Measurements from ENCODE around the gene PLEKHA7.
"Not testable (repeated sequence)": the region's sequence is repeated elsewhere in the genome, so short reads cannot be mapped to it uniquely, and the experiment has no call there.

Gene PLEKHA7

GRCh38 chr11:17036666-17037658, 22.7 kb upstream of the PLEKHA7 start:
- Histone ChIP-seq H3K9me3 (ENCODE audit: severe bottlenecking) (no peaks in the 10 kb centered on the region), H3K27me3 (ENCODE audit: insufficient read depth, poor library complexity, severe bottlenecking) (no peaks in the 10 kb centered on the region), H3K27ac (ENCODE audit: poor library complexity, severe bottlenecking) (no peak overlapping the region), H3K36me3 (ENCODE audit: low read depth) (no peaks in the 10 kb centered on the region), H3K4me1 (ENCODE audit: insufficient read depth, poor library complexity, severe bottlenecking) (no peaks in the 10 kb centered on the region), H3K4me3 (ENCODE audit: severe bottlenecking) (no peak overlapping the region)
- ATAC-seq (ENCODE audit: low read depth) (no peak), DNase-seq (ENCODE audit: low spot score) (no peak)
- no peak for TF ChIP-seq CTCF (IDR thresholded peaks at IDR 0.05; ENCODE audit: poor library complexity, severe bottlenecking)

DNA sequence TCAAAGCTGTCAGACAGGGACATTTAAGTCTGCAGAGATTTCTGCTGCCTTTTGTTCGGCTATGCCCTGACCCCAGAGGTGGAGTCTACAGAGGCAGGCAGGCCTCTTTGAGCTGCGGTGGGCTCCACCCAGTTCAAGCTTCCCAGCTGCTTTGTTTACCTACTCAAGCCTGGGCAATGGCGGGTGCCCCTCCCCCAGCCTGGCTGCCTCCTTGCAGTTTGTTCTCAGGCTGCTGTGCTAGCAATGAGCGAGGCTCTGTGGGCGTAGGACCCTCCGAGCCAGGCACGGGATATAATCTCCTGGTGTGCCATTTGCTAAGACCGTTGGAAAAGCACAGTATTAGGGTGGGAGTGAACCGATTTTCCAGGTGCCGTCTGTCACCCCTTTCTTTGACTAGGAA, 19.8 kb upstream of the PLEKHA7 start:
- not testable (repeated sequence) for H3K27me3 ChIP-seq (ENCODE audit: insufficient read depth, poor library complexity, severe bottlenecking); H3K9me3 ChIP-seq (ENCODE audit: severe bottlenecking); H3K4me3 ChIP-seq (ENCODE audit: severe bottlenecking); H3K4me1 ChIP-seq (ENCODE audit: insufficient read depth, poor library complexity, severe bottlenecking); H3K36me3 ChIP-seq (ENCODE audit: low read depth); DNase-seq (ENCODE audit: low spot score); H3K27ac ChIP-seq (ENCODE audit: poor library complexity, severe bottlenecking); ATAC-seq (ENCODE audit: low read depth)

DNA sequence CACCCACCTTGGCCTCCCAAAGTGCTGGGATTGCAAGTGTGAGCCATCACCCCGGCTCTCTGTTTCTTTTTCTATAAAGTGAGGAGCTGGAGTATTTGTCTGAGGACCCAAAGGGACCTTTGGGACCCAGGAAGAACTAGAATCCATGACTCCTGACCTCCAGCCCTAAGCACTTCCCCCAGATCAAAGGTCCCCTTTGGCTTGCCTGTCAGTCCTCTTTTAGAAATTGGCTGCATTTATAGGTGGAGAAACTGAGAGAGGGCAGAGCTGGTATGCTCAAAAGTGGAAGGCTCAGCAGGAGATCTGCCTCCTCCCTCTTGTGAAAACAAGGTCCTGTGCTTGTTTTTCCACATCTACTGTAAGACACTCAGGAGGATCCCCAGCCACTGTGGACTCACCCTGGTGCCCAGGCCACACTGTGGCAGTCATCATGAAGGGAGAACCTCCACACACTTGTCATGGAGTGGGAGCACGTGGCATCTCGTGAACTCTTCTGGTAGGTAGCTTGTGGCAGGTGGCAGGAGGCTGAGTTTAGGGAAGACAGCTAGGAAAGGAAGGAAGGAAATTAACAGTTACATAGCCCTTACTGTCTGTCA, 12.4 kb upstream of the PLEKHA7 start:
- no peak for DNase-seq (ENCODE audit: low spot score)
- no peak for ATAC-seq (ENCODE audit: low read depth)
- H3K4me1 ChIP-seq (ENCODE audit: insufficient read depth, poor library complexity, severe bottlenecking): no peaks in the 10 kb centered on the region
- no peak for TF ChIP-seq CTCF (IDR thresholded peaks at IDR 0.05; ENCODE audit: poor library complexity, severe bottlenecking)
- H3K27ac ChIP-seq (ENCODE audit: poor library complexity, severe bottlenecking): no peak overlapping the region
- H3K27me3 ChIP-seq (ENCODE audit: insufficient read depth, poor library complexity, severe bottlenecking): no peaks in the 10 kb centered on the region
- H3K4me3 ChIP-seq (ENCODE audit: severe bottlenecking): no peak overlapping the region
- no peaks in the 10 kb centered on the region for H3K9me3 ChIP-seq (ENCODE audit: severe bottlenecking)
- no peaks in the 10 kb centered on the region for H3K36me3 ChIP-seq (ENCODE audit: low read depth)

DNA sequence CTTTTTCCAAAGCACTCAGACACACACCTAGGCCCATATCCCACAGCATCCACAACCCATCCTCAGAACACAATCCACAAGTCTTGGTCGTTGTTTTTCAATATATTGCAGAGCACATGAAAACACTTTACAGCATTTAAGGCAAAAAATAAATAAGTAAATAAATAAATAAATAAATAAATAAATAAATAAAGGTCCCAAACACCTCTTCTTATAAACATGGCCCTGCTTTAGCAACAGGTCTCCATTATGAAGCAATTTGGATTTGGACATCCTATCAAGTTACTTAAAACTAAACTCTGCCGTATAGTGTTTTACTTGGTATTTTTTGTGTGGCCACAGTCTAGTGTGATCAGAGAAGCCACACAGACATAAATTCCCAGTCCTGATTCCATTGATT, 10.7 kb upstream of the PLEKHA7 start:
- H3K4me1 ChIP-seq (ENCODE audit: insufficient read depth, poor library complexity, severe bottlenecking): no peaks in the 10 kb centered on the region
- no peak overlapping the region for H3K27ac ChIP-seq (ENCODE audit: poor library complexity, severe bottlenecking)
- H3K27me3 ChIP-seq (ENCODE audit: insufficient read depth, poor library complexity, severe bottlenecking): no peaks in the 10 kb centered on the region
- ATAC-seq (ENCODE audit: low read depth) (no peak), DNase-seq (ENCODE audit: low spot score) (no peak)
- no peak for TF ChIP-seq CTCF (IDR thresholded peaks at IDR 0.05; ENCODE audit: poor library complexity, severe bottlenecking)
- no peak overlapping the region for H3K4me3 ChIP-seq (ENCODE audit: severe bottlenecking)
- H3K9me3 ChIP-seq (ENCODE audit: severe bottlenecking): no peaks in the 10 kb centered on the region
- H3K36me3 ChIP-seq (ENCODE audit: low read depth): no peaks in the 10 kb centered on the region

DNA sequence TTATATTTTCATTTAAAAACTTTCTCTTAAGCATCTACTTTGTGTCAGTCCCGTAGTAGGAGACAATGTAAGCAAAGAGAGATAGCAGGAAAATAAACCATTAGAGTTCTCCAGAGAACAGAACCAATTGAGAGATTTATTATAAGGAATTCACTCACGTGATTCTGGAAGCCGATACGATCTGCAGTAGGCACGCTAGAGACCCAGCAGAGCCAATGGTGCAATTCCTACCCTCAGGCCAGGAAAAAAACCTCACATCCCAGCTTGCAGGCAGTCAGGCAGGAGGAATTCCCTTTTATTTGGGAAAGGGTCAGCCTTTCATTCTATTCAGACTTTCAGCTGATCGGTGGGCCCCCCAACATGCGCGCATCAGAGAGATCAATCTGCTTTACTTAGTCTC, 7.3 kb upstream of the PLEKHA7 start:
- TF ChIP-seq CTCF (IDR thresholded peaks at IDR 0.05; ENCODE audit: poor library complexity, severe bottlenecking): no peak
- no peaks in the 10 kb centered on the region for H3K36me3 ChIP-seq (ENCODE audit: low read depth)
- H3K4me1 ChIP-seq (ENCODE audit: insufficient read depth, poor library complexity, severe bottlenecking): no peaks in the 10 kb centered on the region
- no peaks in the 10 kb centered on the region for H3K9me3 ChIP-seq (ENCODE audit: severe bottlenecking)
- no peak for DNase-seq (ENCODE audit: low spot score)
- no peak for ATAC-seq (ENCODE audit: low read depth)
- no peak overlapping the region for H3K27ac ChIP-seq (ENCODE audit: poor library complexity, severe bottlenecking)
- no peak overlapping the region for H3K4me3 ChIP-seq (ENCODE audit: severe bottlenecking)
- H3K27me3 ChIP-seq (ENCODE audit: insufficient read depth, poor library complexity, severe bottlenecking): no peaks in the 10 kb centered on the region
